Measurements from ENCODE around the gene CDK6.
"Not testable (repeated sequence)": the region's sequence is repeated elsewhere in the genome, so short reads cannot be mapped to it uniquely, and the experiment has no call there.

CDK6 gene

GRCh38 chr7:92761391-92762097 is 74.8 kb downstream of the CDK6 start:
- DNase-seq (ENCODE audit: low read depth in 3 of 3): no peak

DNA sequence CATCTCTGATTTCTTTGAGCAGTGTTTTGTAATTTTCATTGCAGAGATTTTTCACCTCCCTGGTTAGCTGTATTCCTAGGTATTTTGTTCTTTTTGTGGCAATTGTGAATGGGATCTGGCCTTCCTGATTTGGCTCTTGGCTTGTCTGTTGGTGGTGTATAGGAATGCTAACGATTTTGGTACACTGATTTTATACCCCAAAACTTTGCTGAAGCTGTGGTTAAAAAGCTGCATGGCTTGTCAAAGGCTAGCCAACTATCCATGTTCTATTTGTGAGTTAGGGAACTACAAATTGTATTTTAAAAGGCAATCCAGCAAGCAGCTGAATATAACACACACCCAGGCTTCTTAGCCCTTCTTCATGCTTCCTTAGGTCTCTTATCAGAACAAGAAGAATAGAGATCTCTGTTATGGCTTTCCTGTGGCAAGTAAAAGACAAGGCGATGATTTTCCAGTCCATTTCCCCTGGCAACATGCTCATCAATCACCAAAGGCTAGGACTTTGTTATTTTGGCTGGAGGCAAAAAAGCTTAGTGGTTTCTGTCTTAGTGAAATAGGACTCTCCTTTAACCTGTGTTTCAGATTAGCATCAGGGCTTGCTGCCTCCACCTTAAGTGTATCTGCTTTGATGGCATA is 77.5 kb downstream of the CDK6 start:
- DNase-seq (ENCODE audit: low read depth in 3 of 3): no peak

GRCh38 chr7:92757311-92757910 is 79.0 kb downstream of the CDK6 start:
- not testable (repeated sequence) for DNase-seq (ENCODE audit: low read depth in 3 of 3)

- no peak for DNase-seq (ENCODE audit: low read depth in 3 of 3)
Observed at GRCh38 chr7:92755680-92756079, 80.7 kb downstream of the CDK6 start.

DNA sequence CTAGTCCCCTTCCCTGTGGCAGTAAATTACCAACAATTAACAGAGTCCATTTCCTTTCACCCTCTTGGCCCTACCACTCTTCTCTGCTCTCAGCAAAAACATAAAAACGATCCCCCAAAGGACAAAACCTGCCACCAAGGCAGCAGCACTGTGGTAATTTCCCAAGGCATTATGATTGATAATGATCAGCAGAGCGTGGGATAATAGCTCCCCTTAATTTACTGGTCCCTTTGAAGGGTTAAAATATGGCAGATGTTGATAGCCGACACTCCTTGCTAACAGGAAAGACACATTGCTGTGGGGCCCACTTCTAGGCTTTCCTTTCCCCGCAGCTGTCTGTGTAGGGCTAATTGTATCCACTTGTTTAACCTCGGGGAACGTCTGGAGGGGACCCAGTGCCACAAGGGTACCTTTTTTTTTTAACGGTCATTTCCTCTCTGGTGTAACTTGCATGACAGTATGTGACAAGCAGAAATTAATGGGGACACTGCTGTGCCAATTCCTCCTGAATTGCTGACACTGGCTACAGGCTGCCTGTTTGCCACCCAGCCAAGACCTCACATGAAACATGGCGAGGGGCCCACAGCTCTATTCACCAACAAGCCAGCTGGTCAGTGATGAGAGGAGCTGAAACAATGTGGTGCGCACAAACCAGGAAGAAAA is 81.3 kb downstream of the CDK6 start:
- no peak for DNase-seq (ENCODE audit: low read depth in 3 of 3)

- no peak for DNase-seq (ENCODE audit: low read depth in 3 of 3)
Observed at GRCh38 chr7:92753614-92754013, 82.8 kb downstream of the CDK6 start.

DNA sequence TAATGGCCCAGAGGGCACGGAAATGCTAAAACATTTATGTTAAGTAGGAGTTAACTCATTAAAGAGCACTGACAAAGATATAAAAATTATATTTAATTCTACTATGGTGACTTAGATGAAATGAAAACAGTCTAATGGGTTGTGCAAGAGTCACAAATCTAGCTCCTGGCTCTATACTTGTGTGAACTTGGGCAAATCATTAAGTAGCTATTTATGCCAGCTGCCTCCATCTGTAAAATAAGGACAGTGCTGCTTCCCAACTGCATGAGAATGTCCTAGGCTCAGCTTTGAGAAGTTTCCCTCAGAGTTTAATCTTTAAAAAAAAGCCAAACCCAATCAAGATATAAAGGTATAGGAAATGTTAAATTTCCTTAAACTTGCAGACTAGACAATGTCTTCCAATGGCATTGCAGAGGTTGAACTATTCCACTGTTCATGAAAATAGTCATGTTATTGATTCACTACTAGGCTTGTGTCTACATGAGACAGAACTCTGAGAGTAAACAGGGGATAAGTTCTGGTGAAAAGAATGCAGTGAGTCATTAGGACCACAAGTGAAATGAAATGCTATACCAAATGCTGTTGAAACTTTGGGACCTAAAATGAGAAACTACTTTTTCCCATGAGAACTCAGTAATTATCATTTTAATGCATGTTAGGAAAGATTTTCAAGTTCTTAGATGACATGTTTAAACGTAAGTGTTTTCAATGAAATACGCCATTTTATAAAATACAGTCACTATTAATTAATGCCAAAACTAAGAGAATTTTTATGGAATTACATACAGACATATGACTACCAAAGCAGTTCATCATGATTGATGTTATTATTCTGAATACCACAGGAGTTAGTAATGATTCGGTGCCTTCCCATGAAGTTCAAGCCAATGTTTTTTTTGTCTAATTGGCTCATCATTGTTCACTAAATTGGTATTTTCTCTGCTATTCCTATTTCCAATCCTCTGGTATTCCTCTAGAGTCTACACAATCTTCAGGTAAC is 84.2 kb downstream of the CDK6 start:
- DNase-seq (ENCODE audit: low read depth in 3 of 3): no peak

- no peak for DNase-seq (ENCODE audit: low read depth in 3 of 3)
Observed at GRCh38 chr7:92750946-92751345, 85.4 kb downstream of the CDK6 start.

- DNase-seq (ENCODE audit: low read depth in 3 of 3): no peak
Observed at GRCh38 chr7:92750447-92750839, 85.9 kb downstream of the CDK6 start.

DNA sequence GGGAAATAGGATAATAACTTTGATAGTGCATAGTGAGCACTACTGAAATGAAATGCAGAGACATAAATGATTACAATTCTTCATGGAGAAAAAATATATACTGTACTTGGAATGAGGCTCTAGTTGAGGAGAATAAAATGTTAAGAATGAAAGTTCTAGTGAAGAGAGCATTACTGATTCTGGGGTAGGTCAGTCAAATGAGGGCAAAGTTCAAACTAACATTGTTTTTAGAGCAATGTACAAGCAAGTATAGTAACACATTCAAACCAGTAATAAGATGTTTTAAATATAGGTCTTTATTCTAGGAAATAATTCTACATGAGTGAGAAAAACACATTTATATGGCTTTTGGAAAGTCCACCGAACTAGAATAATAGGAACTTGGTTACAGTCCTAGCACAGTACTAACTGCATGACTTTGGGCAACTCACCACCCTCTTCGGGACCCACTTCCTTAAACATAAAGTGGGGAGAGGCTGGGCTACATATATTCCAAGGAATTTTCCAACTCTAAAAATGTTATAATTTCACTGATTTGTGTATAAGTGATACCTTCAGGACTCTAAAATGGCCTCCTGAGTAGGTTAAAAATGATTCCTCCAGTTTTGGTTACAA is 86.4 kb downstream of the CDK6 start:
- no peak for DNase-seq (ENCODE audit: low read depth in 3 of 3)

DNA sequence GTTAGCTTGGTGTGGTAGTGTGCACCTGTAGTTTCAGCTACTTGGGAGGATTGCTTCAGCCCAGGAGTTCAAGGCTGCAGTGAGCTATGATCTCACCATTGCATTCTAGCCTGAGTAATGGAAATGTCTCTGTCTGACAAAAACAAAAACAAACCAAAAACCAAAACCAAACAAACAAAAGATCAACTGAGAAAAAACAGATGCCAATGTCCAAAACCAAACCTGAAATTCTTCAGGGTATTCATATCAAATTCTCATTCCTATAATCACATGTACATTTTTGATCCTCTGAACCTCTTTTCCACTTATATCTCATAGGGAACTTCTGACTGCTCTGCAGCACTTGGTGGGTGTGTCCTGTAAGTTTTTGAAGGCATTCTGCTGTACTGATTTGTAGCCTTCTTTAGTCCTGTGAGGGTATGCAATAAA is 87.0 kb downstream of the CDK6 start:
- DNase-seq (ENCODE audit: low read depth in 3 of 3): no peak

DNA sequence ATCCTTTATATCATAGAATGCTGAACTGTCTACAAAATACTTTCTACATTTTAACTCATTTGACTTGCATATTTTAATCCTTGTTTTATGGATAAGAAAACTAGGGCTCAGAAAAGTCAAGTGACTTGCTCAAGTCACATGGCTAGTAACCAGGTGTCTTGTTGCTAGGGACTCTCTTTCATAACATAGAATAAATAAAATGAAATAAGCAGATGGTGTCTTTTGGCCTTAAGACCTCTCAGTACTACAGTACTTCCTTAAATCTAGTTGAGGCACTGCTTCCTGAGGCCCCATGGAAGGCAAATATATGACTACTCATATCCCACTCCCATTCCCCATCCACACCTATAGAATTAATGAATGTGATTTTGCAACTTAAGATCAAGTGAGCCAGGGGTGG is 87.9 kb downstream of the CDK6 start:
- no peak for DNase-seq (ENCODE audit: low read depth in 3 of 3)

DNA sequence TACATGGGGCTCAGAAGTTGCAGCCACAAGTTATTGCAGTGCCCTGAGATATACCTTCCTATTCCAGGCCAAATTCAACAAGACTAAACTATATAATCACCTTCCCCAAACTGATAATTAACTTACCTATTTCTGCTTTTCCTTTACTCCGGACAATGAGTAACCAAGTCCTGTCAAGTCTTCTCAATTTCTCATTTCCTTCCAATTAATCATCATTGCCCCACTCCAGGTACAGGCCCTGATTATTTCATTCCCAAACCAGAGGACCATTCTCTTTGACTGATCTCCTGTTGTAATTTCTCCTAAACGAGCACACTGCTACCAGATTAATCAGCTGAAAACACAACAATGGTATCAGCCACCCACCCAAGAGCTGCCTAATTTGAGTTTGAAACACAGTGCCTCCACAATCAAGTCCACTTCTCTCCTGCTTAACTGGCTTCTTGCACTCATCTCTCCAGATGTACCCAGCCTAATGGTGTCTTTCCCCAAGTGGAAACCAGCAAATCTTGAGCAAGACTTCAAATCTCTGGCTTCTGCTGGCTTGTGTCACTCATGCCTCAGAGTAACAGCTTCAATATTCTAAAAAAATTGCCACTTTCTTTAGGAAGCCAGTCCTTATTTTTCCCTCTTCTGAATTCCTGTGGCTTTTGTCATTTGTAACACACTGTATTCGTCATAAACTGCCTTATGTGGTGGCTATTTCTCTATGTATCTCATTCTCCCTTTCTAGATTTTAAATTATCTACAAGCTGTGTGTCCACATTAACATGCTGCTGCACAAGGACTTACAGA is 89.1 kb downstream of the CDK6 start:
- no peak for DNase-seq (ENCODE audit: low read depth in 3 of 3)

GRCh38 chr7:92745241-92745640 is 91.1 kb downstream of the CDK6 start:
- no peak for DNase-seq (ENCODE audit: low read depth in 3 of 3)

DNA sequence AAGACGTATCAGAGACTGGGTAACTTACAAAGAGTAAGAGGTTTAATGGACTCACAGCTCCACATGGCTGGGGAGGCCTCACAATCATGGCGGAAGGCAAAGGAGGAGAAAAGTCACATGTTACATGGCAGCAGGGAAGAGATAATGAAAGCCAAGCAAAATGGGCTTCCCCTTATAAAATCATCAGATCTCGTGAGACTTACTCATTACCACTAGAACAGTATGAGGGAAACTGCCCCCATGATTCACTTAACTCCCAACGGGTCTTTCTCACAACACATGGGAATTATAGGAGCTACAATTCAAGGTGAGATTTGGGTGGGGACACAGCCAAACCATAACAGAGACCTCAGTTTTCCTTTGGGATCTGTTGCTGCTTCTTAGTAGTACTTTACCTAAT is 92.2 kb downstream of the CDK6 start:
- not testable (repeated sequence) for DNase-seq (ENCODE audit: low read depth in 3 of 3)

GRCh38 chr7:92742186-92742585 is 94.2 kb downstream of the CDK6 start:
- DNase-seq (ENCODE audit: low read depth in 3 of 3): no peak

DNA sequence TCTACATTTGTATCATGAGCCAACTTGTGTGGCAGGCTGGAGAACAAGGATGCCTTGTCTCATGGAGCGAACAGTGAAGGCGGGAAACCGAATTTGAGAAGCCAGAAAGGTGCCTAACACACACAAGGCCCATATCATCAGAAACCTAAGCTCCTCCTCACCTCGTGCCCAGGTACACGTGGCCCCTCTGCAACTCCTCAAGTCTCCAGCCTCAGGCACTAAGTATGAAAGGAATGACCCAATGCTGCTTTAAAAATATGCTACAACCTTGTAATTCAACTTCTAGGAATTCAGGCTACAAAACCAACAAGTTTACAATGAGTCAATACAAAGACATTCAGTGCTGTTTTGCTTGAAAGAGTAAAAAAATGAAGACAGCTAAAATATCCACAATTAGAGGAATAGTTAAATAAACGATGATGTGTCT is 95.7 kb downstream of the CDK6 start:
- no peak for DNase-seq (ENCODE audit: low read depth in 3 of 3)

GRCh38 chr7:92740134-92740533 is 96.2 kb downstream of the CDK6 start:
- DNase-seq (ENCODE audit: low read depth in 3 of 3): no peak

GRCh38 chr7:92739091-92739490 is 97.3 kb downstream of the CDK6 start:
- no peak for DNase-seq (ENCODE audit: low read depth in 3 of 3)

- no peak for DNase-seq (ENCODE audit: low read depth in 3 of 3)
Observed at GRCh38 chr7:92737706-92738105, 98.7 kb downstream of the CDK6 start.

Data from stimulated activated CD4-positive, alpha-beta T cell treated with anti-CD3 and anti-CD28 coated beads, TNF-alpha, amount 100 ng/mL, for 24 hours (primary cell).